ENCODE results near the gene EMX1. TPM values are rescaled to one million over a fixed set of nuclear protein-coding genes. Genes with fewer than 3 reads are reported as not detected.

Gene EMX1
- total and polyA plus RNA-seq, 2 experiments from 2014 or later, result not detected

- in situ Hi-C loops (cut with MboI), result no loop called here
- TF ChIP-seq EZH2phosphoT487 (IDR thresholded peaks at IDR 0.05; ENCODE audit: insufficient read depth, low read depth) (no peak), EZH2 (IDR thresholded peaks at IDR 0.05; ENCODE audit: insufficient read depth, poor library complexity, severe bottlenecking) (no peak)
- H3K36me3 ChIP-seq (ENCODE audit: low read depth), result no peaks in the 10 kb centered on the region
- H3K79me2 ChIP-seq (ENCODE audit: insufficient read depth), result no peaks in the 10 kb centered on the region
- no peaks in the 10 kb centered on the region for H4K20me1 ChIP-seq (ENCODE audit: insufficient read depth)
- no peaks in the 10 kb centered on the region for H3K9me2 ChIP-seq (ENCODE audit: insufficient read depth)
- no peaks in the 10 kb centered on the region for H3F3A ChIP-seq (ENCODE audit: insufficient read depth)
- H3K4me2 ChIP-seq (ENCODE audit: unreplicated experiment), result no peak overlapping the region
- 54 to 57% methylated on average over 3 of the region's 3 CpGs for WGBS, 2 experiments (ENCODE audit: low coverage in 1 of 2, low lambda C conversion rate in 2 of 2, missing lambda C conversion rate in 2 of 2)
- H3K4me1 ChIP-seq (ENCODE audit: insufficient read depth), result no peaks in the 10 kb centered on the region
- H3K4me3 ChIP-seq, result no peak overlapping the region
- peaks cover 87% of the 10 kb centered on the region for H3K27me3 ChIP-seq (replicated peaks; ENCODE audit: insufficient read depth)
- H3K9me3 ChIP-seq (ENCODE audit: low read depth), result no peaks in the 10 kb centered on the region
- H3K27ac ChIP-seq, result no peak overlapping the region
- no peak overlapping the region for H3K9ac ChIP-seq
- DNase-seq, result no peak
- no peak overlapping the region for H2AFZ ChIP-seq
These were observed 8.6 kb upstream of the EMX1 start for GRCh38 chr2:72908741-72909140.

- no peaks in the 10 kb centered on the region for H3K4me1 ChIP-seq (ENCODE audit: insufficient read depth)
These were observed 6.1 kb upstream of the EMX1 start for GRCh38 chr2:72911256-72911655.

DNA sequence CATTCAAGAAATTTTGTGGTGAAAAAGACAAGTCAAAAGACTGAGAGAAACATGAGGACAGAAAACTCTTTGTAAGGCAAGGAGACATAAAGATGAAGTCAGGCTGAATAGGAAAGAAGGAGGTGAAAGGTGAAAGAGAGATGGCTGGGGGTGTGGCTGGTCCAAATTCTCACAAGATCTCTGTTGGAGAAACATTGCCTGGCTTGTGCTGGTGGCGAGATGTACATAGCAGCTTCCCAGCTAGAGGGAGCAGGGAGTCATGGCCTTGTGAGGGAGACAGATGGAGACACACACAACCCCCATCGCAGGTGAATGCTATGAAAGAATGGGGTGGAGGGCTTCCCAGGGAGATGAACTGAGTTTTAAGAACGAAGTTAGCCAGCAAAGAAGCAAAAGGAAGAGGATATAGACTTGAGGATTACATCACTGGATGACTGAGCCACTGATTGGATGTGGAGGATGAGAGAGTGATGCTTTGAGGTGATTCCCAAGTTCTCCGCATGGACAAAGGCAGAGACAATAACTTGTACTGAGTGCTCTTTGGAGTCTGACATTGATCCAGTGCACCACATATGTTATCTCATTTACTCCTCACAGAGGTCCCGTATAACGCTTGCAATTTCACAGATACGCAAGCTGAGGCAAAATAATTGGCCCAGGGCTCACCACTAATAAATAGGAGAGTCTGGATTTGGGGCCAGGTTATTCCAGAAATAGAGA is 3.7 kb upstream of the EMX1 start:
- no peaks in the 10 kb centered on the region for H3F3A ChIP-seq (ENCODE audit: insufficient read depth)
- H3K27ac ChIP-seq, result no peak overlapping the region
- H3K4me3 ChIP-seq, result no peak overlapping the region
- no peaks in the 10 kb centered on the region for H3K9me3 ChIP-seq (ENCODE audit: low read depth)
- H4K20me1 ChIP-seq (ENCODE audit: insufficient read depth), result no peaks in the 10 kb centered on the region
- H3K79me2 ChIP-seq (ENCODE audit: insufficient read depth), result no peaks in the 10 kb centered on the region
- 27 to 29% methylated on average over 7 of the region's 7 CpGs for WGBS, 2 experiments (ENCODE audit: low coverage in 1 of 2, low lambda C conversion rate in 2 of 2, missing lambda C conversion rate in 2 of 2)
- no peak for DNase-seq
- no peaks in the 10 kb centered on the region for H3K4me1 ChIP-seq (ENCODE audit: insufficient read depth)
- in situ Hi-C loops (cut with MboI), result no loop called here
- H3K9me2 ChIP-seq (ENCODE audit: insufficient read depth), result no peaks in the 10 kb centered on the region
- H2AFZ ChIP-seq, result no peak overlapping the region
- H3K9ac ChIP-seq, result no peak overlapping the region
- no peak for TF ChIP-seq EZH2phosphoT487 (IDR thresholded peaks at IDR 0.05; ENCODE audit: insufficient read depth, low read depth)
- no peak for TF ChIP-seq EZH2 (IDR thresholded peaks at IDR 0.05; ENCODE audit: insufficient read depth, poor library complexity, severe bottlenecking)
- peaks cover 87% of the 10 kb centered on the region for H3K27me3 ChIP-seq (replicated peaks; ENCODE audit: insufficient read depth)
- H3K36me3 ChIP-seq (ENCODE audit: low read depth), result no peaks in the 10 kb centered on the region
- H3K4me2 ChIP-seq (ENCODE audit: unreplicated experiment), result no peak overlapping the region

More at GRCh38 chr2:72911256-72911655, 6.1 kb upstream of the EMX1 start:
- H3K9me2 ChIP-seq (ENCODE audit: insufficient read depth), result no peaks in the 10 kb centered on the region
- H3K27ac ChIP-seq, result no peak overlapping the region
- in situ Hi-C loops (cut with MboI), result no loop called here
- H3K9me3 ChIP-seq (ENCODE audit: low read depth), result no peaks in the 10 kb centered on the region
- H4K20me1 ChIP-seq (ENCODE audit: insufficient read depth), result no peaks in the 10 kb centered on the region
- no peak overlapping the region for H3K9ac ChIP-seq
- H3K27me3 ChIP-seq (replicated peaks; ENCODE audit: insufficient read depth), result peaks cover 87% of the 10 kb centered on the region
- TF ChIP-seq EZH2phosphoT487 (IDR thresholded peaks at IDR 0.05; ENCODE audit: insufficient read depth, low read depth) (no peak), EZH2 (IDR thresholded peaks at IDR 0.05; ENCODE audit: insufficient read depth, poor library complexity, severe bottlenecking) (no peak)
- H3K79me2 ChIP-seq (ENCODE audit: insufficient read depth), result no peaks in the 10 kb centered on the region
- no peak overlapping the region for H3K4me2 ChIP-seq (ENCODE audit: unreplicated experiment)
- peak; percentile 70 for DNase-seq
- 0 to 5% methylated on average over 1 of the region's 1 CpG for WGBS, 2 experiments (ENCODE audit: low coverage in 1 of 2, low lambda C conversion rate in 2 of 2, missing lambda C conversion rate in 2 of 2)
- H3F3A ChIP-seq (ENCODE audit: insufficient read depth), result no peaks in the 10 kb centered on the region
- no peak overlapping the region for H2AFZ ChIP-seq
- H3K36me3 ChIP-seq (ENCODE audit: low read depth), result no peaks in the 10 kb centered on the region
- H3K4me3 ChIP-seq, result no peak overlapping the region

DNA sequence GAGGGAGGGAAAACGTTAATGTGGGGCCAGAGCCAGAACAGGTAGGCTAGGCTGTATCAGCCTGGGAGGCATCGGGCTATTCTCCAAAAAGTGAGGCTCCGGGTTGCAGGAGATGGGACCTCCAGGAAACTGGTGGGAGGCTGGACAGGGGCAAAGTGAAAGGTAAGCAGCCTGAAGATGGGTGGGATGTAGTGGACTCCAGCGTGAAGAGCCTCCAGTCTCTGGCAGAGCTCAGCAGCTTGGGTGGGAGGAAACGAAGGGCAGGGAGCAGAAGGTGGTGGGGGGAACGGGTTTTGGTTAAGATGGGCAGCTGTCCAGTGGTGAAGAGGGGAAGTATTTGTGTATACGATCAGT is 3.1 kb upstream of the EMX1 start:
- H3K9me2 ChIP-seq (ENCODE audit: insufficient read depth), result no peaks in the 10 kb centered on the region
- in situ Hi-C loops (cut with MboI), result no loop called here
- H3K27me3 ChIP-seq (replicated peaks; ENCODE audit: insufficient read depth), result peaks cover 89% of the 10 kb centered on the region
- no peak overlapping the region for H3K4me2 ChIP-seq (ENCODE audit: unreplicated experiment)
- no peaks in the 10 kb centered on the region for H3K4me1 ChIP-seq (ENCODE audit: insufficient read depth)
- TF ChIP-seq EZH2phosphoT487 (IDR thresholded peaks at IDR 0.05; ENCODE audit: insufficient read depth, low read depth), result no peak
- TF ChIP-seq EZH2 (IDR thresholded peaks at IDR 0.05; ENCODE audit: insufficient read depth, poor library complexity, severe bottlenecking), result no peak
- H2AFZ ChIP-seq, result no peak overlapping the region
- DNase-seq, result no peak
- H3K27ac ChIP-seq, result no peak overlapping the region
- H3K9ac ChIP-seq, result no peak overlapping the region
- no peaks in the 10 kb centered on the region for H4K20me1 ChIP-seq (ENCODE audit: insufficient read depth)
- H3K4me3 ChIP-seq, result no peak overlapping the region
- no peaks in the 10 kb centered on the region for H3F3A ChIP-seq (ENCODE audit: insufficient read depth)
- H3K79me2 ChIP-seq (ENCODE audit: insufficient read depth), result no peaks in the 10 kb centered on the region
- 10 to 14% methylated on average over 6 to 7 of the region's 7 CpGs for WGBS, 2 experiments (ENCODE audit: low coverage in 1 of 2, low lambda C conversion rate in 2 of 2, missing lambda C conversion rate in 2 of 2)
- no peaks in the 10 kb centered on the region for H3K36me3 ChIP-seq (ENCODE audit: low read depth)
- H3K9me3 ChIP-seq (ENCODE audit: low read depth), result no peaks in the 10 kb centered on the region
